ENCODE results near the gene MEIS2.

DNA sequence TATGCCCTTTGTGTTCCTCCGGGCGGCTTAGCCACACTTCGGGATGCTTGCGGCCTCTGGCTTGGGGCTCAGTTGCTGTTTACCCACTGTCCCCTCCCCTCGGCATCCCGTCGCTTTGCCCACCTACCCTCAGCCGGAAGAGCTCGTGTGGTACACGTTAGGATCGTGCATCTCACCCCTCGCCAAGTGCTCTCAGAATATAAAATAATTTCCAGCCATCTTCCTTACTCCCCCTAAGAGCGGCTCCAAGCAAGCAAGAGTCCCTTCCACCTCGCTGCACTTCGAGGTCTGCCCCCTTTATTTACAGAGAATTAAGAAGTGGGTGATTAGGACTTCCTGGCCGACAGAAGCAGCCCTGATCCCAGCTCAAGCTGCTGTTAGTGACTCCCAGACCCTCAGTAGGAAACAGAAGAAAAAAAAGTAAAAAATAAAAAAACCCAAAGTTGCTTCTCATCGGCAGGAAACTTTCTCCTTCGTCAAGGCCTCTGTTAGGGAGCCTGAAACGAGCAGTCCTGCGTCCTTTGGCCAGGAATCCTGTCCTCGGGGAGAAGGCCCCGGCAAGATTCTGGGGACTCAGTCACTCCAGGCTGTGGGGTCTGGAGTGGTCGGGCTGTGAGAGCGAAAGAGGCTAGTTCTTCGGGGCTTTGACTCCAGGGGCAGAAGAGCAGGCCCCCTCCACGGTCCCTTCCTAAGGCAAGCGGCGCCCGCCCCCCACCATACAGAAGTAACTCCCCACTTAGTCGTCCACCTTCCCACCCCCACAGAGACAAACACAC is 3.0 kb downstream of the MEIS2 start:
- TF ChIP-seq, protein P1, sequence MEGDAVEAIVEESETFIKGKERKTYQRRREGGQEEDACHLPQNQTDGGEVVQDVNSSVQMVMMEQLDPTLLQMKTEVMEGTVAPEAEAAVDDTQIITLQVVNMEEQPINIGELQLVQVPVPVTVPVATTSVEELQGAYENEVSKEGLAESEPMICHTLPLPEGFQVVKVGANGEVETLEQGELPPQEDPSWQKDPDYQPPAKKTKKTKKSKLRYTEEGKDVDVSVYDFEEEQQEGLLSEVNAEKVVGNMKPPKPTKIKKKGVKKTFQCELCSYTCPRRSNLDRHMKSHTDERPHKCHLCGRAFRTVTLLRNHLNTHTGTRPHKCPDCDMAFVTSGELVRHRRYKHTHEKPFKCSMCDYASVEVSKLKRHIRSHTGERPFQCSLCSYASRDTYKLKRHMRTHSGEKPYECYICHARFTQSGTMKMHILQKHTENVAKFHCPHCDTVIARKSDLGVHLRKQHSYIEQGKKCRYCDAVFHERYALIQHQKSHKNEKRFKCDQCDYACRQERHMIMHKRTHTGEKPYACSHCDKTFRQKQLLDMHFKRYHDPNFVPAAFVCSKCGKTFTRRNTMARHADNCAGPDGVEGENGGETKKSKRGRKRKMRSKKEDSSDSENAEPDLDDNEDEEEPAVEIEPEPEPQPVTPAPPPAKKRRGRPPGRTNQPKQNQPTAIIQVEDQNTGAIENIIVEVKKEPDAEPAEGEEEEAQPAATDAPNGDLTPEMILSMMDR (IDR thresholded peaks at IDR 0.05; ENCODE audit: low read length) = no peak
- TF ChIP-seq EZH2 (IDR thresholded peaks at IDR 0.05; ENCODE audit: borderline replicate concordance, low read length) = no peak

Data from OCI-LY1 (cell line).